Embryonic facial prominence (tissue), 1 donor: ENCODE data around the gene MSL1.

Source experiments
- DNase-seq: peaks from one replicate; pipeline ENCODE4 v3.0.0-alpha.2; 2016; ENCODE audit errors: extremely low spot score

MSL1 gene

GRCh38 chr17:40174514-40174913 lies 52.7 kb downstream of the MSL1 start:
- no peak for DNase-seq

- no peak for DNase-seq
Measured at GRCh38 chr17:40175928-40176753, 54.4 kb downstream of the MSL1 start.

- DNase-seq, result no peak
Measured at GRCh38 chr17:40176754-40177110, 55.0 kb downstream of the MSL1 start.

GRCh38 chr17:40177275-40177874 lies 55.6 kb downstream of the MSL1 start, which contains the start of gene RAPGEFL1:
RAPGEFL1 (plus strand) TSS chr17:40177470; CDS start chr17:40177862, 392 bp downstream.
- peak; percentile 31 for DNase-seq

GRCh38 chr17:40178021-40178601 lies 56.3 kb downstream of the MSL1 start:
- no peak for DNase-seq

- DNase-seq, result no peak
Measured at GRCh38 chr17:40178660-40179059, 56.9 kb downstream of the MSL1 start.

- DNase-seq, result no peak
Measured at GRCh38 chr17:40179923-40180659, 58.3 kb downstream of the MSL1 start.

- DNase-seq, result no peak
Measured at GRCh38 chr17:40180694-40181093, 58.9 kb downstream of the MSL1 start.

GRCh38 chr17:40181205-40181604 lies 59.4 kb downstream of the MSL1 start:
- no peak for DNase-seq

GRCh38 chr17:40182606-40183005 lies 60.8 kb downstream of the MSL1 start:
- DNase-seq, result no peak
